Activated gamma-delta T cell (primary cell): Measurements from ENCODE around the gene CTDP1.

Experiments used
- DNase-seq: peaks from one replicate; lab custom pipeline; 2025; lab: John Stamatoyannopoulos, UW

The CTDP1 gene

DNA sequence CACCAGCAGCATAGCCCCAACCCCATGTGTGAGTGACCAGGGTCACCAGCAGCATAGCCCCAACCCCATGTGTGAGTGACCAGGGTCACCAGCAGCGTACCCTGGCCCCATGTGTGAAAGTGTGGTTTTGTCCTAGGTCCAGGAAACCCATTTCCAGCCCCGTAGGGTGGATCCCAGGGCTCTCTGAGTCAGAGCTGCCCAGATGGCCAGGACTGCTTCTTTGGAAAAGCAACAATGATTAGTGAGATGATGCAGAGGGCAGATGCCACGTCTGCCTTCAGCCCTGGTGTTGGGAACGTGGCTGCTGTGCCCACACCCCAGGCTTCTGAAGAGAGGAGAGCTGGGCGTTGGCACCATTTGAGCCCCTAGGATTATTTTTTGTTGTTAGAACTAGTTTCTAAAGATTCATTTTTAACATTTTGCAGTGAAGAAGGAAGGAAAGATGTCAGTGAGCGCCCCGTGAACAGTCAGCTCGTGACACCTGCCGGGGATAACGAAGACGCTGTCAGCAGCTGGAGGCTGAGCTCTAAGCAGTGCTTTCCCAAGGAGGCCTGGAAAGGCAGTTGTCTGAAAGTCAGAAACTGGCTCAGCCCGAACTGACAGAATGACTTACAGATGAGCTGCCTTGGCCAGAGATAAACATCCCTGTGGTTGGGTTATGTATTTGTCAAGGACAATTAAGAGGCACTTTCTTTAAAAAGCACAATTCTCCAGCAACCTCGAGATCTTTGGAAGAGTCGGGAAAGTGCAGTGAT is 86.1 kb downstream of the CTDP1 start:
- no peak for DNase-seq

DNA sequence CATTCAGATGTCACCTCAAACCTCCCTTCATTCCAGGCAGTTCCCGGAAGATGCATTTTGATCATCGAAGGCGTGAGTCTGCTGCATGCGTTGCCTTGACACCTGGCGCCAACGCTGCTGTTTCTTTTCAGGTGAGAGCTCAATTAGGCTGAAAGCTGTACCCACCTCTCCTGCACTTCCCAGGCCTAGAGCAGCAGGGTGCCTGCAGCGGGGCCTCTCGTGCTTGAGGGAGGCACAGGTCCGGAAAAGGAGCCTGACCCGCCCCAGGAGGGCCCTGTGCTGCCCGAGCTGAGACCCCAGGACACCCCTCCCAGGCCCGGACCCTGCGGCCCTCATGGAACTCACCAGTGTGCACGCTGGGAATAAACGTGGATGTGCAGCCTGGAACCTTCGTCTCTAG is 86.7 kb downstream of the CTDP1 start:
- DNase-seq: no peak

DNA sequence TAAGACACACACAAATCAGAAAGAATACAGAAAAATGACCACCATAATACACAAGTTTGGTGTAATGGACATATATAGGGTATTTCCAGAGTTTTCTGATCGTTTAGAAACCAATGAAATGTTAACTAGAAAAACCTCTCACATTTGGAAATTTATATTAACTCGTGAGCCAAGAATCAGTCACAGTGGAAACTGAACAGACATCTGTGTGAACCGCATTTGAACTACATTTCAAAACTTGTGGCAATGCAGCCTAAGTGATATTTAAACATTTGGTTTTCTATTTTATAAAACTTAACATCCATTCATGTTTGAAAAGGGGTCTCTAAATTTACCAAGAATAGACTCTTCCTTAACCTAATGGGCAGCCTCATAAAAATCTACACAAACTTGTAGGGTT is 89.1 kb downstream of the CTDP1 start:
- no peak for DNase-seq

DNA sequence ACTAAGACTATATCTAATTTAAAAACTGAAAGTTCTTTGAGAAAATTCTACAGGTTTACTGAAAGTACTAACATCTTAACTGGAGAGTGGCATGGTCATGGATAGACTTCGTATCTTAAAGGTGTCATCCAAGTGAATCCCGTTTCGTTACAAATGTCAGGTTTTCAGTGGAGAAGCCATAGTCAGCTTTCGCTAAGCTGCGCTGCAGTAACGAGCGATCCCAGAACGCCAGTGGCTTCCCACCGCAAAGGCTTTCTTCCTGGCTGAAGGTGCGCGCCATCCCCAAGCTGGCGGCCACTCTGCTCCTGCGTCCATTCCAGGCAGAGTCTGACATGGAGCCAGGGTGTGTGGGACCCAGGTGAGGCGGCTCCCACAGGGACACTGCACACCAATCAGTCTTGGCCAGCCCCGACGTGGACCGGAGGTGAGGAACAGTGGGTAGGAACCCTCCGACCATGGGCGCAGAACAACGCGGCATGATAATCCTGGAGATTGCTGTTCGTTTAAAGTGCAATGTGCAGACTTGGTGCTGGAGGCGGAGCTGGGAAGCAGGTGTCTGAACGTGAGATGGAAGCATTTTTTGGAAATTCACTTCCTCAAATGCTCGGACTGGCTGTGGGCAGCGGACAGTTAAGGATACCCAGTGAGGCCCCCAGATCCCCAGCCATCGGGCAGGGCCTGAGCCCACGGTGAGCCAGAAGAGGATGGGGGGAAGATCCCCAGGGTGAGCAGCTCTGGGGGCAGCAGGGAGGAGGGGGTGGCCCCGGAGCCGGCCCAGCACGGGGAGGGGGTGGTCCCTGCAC is 90.3 kb downstream of the CTDP1 start:
- DNase-seq: no peak

DNA sequence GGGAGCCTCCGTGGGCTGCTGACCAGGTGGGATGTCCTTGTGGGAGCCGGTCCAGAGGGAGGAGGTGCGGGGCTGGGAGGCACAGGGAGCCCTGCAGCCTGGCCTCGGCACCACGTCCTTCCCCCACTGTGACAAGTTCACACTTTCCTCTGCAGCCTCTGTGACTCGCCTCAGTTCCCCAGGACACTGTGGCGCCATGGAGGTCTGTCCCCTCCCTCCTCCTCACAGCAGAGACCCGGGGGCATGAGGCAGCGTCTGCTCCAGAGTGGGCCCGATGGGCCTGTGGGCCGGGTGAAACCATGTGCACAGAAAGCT is 90.9 kb downstream of the CTDP1 start:
- DNase-seq: no peak

DNA sequence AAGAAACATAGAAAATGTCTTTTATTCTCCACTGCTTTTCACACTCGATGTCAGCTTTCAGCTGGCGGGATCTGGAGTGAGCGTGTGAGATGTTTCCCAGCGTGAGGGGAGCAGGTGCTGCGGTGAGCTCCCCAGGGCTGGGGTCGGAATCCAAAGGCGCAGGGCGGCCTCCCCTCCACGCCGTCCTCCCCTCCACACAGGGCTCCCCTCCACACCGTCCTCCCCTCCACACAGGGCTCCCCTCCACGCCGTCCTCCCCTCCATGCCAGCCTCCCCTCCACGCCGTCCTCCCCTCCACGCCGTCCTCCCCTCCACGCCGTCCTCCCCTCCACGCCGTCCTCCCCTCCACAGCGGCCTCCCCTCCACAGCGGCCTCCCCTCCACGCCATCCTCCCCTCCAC is 91.2 kb downstream of the CTDP1 start:
- DNase-seq: no peak

DNA sequence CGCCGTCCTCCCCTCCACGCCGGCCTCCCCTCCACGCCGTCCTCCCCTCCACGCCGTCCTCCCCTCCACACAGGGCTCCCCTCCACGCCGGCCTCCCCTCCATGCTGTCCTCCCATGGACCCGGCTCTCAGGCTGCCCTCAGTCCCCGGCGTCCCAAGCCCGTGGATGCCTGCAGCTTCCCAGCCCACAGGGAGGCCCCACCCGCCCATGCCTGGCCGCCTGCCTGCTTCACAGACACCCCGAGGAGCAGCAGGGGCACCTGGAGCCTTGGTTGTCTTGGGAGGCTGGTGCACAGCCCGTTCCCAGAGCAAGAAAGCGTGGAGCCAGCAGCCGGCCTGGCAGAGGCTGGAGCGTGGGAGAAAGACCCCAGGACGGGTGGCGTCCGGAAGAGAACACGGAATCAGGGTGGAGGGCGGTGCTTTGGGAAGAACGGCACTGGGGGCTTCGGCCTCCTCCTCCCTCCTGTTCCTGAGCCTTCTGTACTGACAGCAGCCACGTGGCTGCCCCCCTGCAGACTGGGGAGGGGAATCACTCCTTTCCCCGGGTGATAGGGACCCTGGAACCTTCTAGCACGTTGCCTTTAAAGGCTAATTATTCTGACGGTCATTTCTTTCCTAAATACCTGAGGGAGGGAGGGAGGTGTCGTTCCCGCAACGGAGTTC is 92.0 kb downstream of the CTDP1 start:
- no peak for DNase-seq

DNA sequence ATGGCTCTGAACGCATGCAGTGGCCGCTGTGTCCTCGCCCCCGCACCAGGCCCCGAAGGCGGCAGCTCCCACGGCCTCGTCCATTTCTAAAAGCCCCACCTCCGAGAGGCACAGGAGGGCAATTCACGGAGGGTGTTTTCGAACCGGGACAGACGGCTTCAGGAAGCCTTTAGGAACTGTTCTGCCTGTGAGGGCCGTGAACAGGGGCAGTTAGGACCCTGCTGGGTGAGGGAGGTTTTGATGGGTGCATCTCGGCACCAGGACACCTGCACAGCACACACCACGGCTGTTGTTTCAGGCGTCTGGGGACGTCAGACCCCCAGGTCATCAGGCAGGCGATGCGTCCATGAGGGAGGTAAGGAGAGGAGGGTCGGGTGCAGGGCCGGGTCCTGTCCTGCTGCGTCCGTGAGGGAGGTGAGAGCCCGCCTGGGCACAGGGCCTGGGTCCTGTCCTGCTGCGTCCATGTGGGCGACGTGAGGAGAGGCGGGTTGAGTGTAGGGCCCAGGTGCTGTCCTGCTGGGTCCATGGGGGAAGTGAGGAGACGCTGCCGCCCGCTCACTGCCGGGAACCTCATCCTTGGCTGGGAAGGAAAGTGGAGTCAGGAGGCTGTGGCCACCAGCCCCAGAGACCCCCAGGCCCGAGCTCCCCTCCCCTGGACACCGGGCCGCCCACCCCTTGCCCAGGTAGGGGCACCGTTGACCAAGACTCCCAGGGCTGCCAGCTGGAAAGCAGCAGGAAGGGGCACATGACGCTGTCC is 92.7 kb downstream of the CTDP1 start:
- DNase-seq: no peak

DNA sequence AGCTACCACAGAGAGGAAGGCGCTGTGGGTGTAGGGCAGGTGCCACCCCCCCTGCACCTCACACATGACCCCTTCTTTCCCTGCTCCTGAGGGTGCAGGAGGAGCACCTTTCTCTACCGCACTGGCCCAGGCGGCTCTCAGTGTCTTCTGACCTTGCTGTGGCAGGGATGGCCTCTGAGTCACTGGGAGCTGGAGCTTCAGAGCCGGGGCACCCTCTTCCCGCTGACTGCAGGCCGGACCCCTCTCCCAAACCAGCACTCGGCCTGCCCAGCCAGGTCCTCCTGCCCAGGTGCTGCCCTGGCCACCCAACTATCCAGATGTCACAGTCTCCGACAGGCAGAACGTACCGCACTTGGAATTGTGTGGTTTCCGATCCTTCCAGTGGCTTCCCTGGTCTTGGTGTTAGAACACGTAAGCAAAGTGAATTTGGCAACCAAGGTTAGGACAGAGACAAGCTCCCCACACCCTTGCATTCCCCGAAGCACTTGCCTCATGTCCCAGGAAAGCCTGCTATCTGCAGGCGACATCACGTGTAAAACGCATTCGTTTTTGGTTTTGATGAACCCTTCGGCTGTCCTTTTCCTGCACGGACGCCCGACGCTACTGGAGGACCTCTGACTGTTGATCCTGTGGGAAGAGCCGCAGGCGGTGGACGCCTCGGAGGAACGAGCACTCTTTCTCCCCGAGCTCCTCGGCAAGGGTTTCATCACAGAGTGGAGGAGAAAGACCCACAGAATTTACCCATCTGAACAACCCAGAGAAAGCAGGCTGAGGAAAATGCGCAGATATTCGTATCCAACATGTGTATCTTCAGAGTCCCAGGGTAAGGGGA is 93.5 kb downstream of the CTDP1 start:
- DNase-seq: no peak

DNA sequence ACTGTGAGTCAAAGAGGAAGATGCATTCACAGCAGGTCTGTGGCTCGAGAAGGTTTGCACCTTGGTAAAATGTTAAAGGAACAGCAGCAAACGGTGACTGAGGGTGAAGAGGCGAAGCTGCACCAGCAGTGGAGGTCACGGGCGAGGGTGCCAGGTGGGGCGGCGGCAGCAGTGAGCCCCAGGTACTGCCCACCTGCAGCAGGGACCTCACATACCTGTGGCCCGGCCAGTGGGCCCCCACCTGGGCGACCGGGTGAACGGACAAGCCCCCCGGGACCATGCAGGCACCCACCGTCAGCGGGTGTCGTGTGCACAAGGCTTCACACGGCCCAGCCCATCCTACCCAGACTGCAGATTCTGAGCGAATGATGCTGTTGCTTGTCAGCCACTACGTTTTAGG is 94.5 kb downstream of the CTDP1 start:
- DNase-seq: no peak

DNA sequence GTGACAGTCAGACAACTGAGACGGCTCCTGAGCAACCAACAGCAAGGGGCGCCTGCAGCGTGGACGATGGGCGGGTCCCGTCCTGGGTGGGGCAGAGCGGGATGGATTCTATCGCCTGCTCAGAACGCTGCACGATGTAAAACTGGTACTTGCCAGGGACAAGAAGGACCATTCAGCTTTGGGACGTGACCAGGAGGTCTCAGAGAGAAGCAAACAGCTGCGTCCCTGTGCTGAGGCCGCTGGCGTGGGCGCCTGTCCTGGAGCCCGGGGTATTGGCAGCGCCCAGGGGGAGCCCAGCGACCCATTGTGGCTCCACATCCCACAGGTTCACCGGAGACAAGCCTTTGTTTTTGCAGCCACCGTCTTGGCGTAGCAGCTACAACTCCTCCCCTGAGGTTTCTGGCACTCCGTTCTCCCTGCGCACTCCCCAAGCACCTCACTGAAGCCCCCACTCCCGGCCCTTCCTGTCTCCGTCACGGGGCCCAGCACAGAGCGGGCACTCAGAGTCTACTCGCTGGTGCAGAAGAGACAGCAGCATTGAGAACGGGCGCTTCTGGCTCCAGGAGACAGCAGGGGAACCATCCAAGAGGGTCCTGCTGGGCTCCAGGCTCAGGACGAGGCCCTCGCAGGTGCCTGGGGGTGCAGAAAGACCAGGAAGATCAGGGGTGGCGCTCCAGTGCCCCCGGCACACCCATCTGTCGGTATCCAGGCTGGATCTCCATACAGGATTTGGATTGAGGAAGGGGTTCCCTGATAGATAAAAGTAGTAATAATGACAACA is 96.0 kb downstream of the CTDP1 start:
- DNase-seq: no peak

DNA sequence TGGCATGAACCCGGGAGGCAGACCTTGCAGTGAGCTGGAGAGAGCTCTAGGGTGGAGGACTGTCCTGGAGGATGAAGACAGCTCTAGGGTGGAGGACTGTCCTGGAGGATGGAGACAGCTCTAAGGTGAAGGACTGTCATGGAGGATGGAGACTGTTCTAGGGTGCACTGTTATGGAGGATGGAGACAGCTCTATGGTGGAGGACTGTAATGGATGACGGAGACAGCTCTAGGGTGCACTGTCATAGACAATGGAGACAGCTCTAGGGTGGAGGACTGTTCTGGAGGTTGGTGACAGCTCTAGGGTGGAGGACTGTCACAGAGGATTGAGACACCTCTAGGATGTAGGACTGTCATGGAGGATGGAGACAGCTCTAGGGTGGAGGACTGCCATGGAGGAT is 97.1 kb downstream of the CTDP1 start:
- DNase-seq: no peak

DNA sequence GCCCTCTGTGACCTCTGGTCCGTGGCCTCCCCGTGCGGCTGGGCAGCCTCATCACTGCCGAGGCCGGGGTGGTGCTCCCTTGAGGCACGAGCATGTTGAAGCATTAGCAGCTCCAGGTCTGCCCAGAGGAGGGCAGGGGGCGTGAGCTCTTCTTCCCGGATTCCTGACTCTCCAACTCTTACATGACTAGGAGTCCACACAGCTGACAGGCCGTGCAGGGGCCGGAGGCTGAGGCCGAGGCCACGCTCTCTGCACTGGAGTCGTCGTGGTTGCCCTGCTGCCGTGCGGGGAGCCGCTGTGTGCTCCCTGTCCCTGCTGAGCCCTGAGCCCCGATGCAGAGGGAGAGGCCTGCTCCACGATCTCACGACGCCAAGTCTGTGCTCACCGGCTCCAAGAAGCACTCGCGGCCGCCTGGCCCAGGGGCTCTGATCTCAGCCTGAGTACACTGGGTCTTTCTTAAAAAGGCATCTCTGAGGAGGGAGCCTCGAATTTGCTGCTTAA is 98.7 kb downstream of the CTDP1 start:
- no peak for DNase-seq

DNA sequence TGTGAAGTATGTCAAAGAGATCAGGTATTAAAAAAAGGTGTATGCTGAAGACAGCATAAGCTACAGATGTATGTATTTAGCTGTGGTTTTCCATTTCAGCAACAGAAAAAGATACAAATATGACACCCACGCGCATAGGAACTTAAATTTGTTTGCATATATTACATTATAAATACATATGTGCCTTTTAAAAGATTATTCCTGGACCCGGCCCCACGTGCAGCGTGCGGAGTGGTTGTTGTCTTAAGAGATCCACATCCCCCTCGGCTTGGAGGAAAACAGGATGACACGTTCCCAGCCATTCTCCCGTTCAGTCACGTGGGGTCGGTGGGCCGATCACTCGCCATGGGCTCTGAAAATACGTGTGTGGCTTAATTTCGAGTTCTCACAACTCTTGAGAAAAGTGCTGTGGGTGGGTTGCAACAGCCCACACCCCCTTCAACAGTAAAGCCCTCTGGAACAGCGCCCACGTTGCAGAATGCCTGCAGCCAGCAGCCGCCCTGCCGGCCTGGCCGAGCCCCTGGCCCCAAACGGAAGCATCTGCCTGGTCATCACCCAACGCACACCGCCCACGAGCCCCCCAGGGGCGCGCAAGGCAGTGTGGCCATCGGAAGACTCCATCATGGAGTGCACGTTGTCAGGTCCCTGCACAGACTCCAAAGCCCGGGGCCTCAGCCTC is 99.6 kb downstream of the CTDP1 start:
- no peak for DNase-seq

DNA sequence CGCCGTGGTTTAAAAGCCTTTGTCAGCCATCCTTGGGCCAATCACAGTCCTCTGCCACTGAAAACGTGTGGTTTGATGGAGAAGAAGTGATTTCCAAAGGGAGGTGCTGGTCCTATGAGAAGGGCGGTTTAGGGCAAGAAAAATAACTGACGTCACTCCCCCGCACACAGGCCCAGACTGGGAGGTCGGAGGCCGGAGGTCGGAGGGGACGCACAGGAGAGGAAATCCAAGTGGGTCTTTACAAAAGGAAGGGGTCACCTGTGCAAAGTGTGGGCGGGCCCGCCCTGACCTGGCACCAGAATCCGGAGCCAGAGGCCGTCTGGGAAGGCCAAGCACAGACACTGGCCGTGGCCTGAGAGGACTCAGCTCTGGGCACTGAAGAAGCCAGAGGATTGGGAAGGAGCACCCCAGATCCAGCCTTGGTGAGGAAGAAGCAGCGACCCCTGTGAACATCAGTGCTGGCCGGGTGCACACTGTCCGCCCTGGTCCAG is 100.1 kb downstream of the CTDP1 start:
- no peak for DNase-seq

DNA sequence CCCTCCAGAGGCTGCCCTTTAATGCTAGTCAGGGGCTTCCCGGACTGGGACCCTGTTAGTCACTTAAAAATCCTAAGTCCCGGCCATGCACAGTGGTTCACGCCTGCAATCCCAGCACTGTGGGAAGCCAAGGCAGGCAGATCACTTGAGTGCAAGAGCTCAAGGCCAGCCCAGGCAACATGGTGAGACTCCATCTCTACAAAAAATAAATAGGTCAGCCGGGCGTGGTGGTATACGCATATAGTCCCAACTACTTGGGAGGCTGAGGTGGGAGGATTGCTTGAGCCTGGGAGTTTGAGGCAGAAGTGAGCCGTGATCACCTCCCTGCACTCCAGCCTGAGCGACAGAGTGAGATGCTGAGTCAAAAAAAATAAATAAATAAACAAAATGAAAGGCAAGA is 100.9 kb downstream of the CTDP1 start:
- no peak for DNase-seq

DNA sequence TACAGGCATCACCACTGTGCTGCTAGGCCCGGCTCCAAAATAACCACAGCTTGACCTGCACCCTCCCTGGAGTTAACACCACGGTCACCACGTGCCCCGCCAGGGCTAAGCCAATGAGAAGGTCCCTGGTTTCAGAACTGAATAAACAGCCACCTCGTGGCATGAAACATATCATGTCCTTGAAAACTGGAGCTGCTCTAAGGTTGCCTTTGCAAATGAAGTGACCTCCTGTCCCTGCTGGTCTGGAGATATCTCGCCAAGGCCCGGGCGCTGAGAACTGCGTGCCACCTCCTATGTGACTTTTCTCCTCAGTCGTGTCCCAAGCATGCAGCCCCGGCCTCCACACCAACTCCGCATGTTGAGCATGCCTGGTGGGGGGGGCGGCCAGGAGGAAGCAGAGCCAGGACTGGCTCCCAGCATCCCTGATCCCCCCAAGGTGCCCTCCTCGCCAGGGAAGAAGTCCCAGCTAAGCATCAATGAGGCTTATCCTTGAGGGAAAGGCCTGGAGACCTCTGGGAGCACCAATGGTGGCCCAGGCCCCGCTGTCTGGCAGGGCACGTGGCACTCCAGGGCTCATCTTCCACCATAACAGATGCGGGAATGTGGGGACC is 101.8 kb downstream of the CTDP1 start:
- DNase-seq: no peak

DNA sequence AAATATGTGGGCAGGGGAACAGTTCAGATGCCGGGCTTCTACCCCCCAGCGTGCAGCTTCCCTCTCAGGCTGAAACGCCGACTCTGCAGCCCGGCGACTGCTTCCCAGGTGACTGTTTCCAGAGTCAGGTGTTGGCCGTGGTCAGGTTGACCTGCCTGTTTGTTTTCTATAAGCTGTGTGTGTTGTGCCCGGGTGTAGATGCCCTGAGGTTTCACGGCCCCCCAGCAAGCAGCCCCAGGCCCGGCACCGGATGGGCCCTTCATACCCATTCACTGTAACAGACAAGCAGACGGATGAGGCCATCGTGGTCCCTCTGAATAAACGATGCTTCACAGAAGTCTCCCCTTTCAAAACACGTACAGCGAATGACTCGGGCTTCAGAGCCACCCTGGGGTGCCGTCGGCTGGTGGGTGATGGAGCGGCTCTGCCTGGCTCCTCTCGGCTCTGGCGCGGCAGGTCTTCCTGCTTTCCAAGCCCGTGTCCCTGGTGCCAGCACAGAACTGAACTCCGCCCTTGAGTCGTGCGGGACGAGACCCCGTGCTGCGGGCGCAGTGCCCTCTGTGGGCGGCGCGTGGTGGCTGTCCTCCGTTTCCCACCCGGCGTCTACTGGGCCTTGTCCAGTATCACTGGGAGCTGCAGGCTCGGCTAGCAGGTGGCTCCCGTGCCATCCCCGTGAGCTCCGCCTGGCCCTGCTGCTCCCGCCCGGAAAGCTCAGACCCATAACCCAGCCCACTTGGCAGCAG is 103.1 kb downstream of the CTDP1 start:
- no peak for DNase-seq
